ENCODE measurements around the gene SNX24.

The SNX24 gene

GRCh38 chr5:122877518-122877917 is 32.1 kb downstream of the SNX24 start:
- H3K27me3 Mint-ChIP-seq (ENCODE audit: low read depth, poor library complexity): no peaks in the 10 kb centered on the region
- H3K36me3 Mint-ChIP-seq (ENCODE audit: low read depth): peaks cover 4% of the 10 kb centered on the region
- peaks cover 4% of the 10 kb centered on the region for H3K4me1 Mint-ChIP-seq
- H3K27ac Mint-ChIP-seq: no peak overlapping the region
- H3K4me3 Mint-ChIP-seq: no peak overlapping the region
- TF ChIP-seq CTCF (IDR thresholded peaks at IDR 0.05): no peak
- no peak for DNase-seq
- no peaks in the 10 kb centered on the region for H3K9me3 Mint-ChIP-seq

GRCh38 chr5:122879076-122879475 is 33.7 kb downstream of the SNX24 start:
- no peak overlapping the region for H3K4me3 Mint-ChIP-seq
- no peak overlapping the region for H3K27ac Mint-ChIP-seq
- H3K9me3 Mint-ChIP-seq: no peaks in the 10 kb centered on the region
- H3K36me3 Mint-ChIP-seq (ENCODE audit: low read depth): peaks cover 4% of the 10 kb centered on the region
- peaks cover 4% of the 10 kb centered on the region for H3K4me1 Mint-ChIP-seq
- TF ChIP-seq CTCF (IDR thresholded peaks at IDR 0.05): no peak
- DNase-seq: no peak
- no peaks in the 10 kb centered on the region for H3K27me3 Mint-ChIP-seq (ENCODE audit: low read depth, poor library complexity)

- TF ChIP-seq CTCF (IDR thresholded peaks at IDR 0.05): no peak
- Mint-ChIP-seq H3K27me3 (ENCODE audit: low read depth, poor library complexity) (no peaks in the 10 kb centered on the region), H3K36me3 (ENCODE audit: low read depth) (peaks cover 4% of the 10 kb centered on the region), H3K4me1 (peaks cover 5% of the 10 kb centered on the region), H3K4me3 (no peak overlapping the region), H3K9me3 (no peaks in the 10 kb centered on the region), H3K27ac (no peak overlapping the region)
- no peak for DNase-seq
Observed at GRCh38 chr5:122880170-122880689, 34.8 kb downstream of the SNX24 start.

- peaks cover 4% of the 10 kb centered on the region for H3K36me3 Mint-ChIP-seq (ENCODE audit: low read depth)
- no peaks in the 10 kb centered on the region for H3K27me3 Mint-ChIP-seq (ENCODE audit: low read depth, poor library complexity)
- no peak for TF ChIP-seq CTCF (IDR thresholded peaks at IDR 0.05)
- no peak for DNase-seq
- H3K27ac Mint-ChIP-seq: no peak overlapping the region
- no peaks in the 10 kb centered on the region for H3K9me3 Mint-ChIP-seq
- H3K4me3 Mint-ChIP-seq: no peak overlapping the region
- H3K4me1 Mint-ChIP-seq: peaks cover 5% of the 10 kb centered on the region
Observed at GRCh38 chr5:122880749-122881148, 35.3 kb downstream of the SNX24 start.

GRCh38 chr5:122882831-122883230 is 37.4 kb downstream of the SNX24 start:
- Mint-ChIP-seq H3K4me1 (peaks cover 5% of the 10 kb centered on the region), H3K9me3 (peaks cover 6% of the 10 kb centered on the region), H3K27me3 (ENCODE audit: low read depth, poor library complexity) (no peaks in the 10 kb centered on the region), H3K27ac (no peak overlapping the region), H3K4me3 (no peak overlapping the region), H3K36me3 (ENCODE audit: low read depth) (peaks cover 10% of the 10 kb centered on the region)
- no peak for TF ChIP-seq CTCF (IDR thresholded peaks at IDR 0.05)
- DNase-seq: no peak

- H3K27me3 Mint-ChIP-seq (ENCODE audit: low read depth, poor library complexity): no peaks in the 10 kb centered on the region
- peaks cover 19% of the 10 kb centered on the region for H3K36me3 Mint-ChIP-seq (ENCODE audit: low read depth)
- H3K4me1 Mint-ChIP-seq: peaks cover 5% of the 10 kb centered on the region
- H3K27ac Mint-ChIP-seq: no peak overlapping the region
- H3K4me3 Mint-ChIP-seq: no peak overlapping the region
- TF ChIP-seq CTCF (IDR thresholded peaks at IDR 0.05): no peak
- no peak for DNase-seq
- peaks cover 15% of the 10 kb centered on the region for H3K9me3 Mint-ChIP-seq
Observed at GRCh38 chr5:122885045-122885517, 39.7 kb downstream of the SNX24 start.

Data from nephron progenitor cell (in vitro differentiated cells).